Measurements from ENCODE around the gene CALD1.
"Not testable (repeated sequence)": the region's sequence is repeated elsewhere in the genome, so short reads cannot be mapped to it uniquely, and the experiment has no call there.

CALD1 gene

GRCh38 chr7:134962270-134962780 is 182.9 kb downstream of the CALD1 start:
- DNase-seq = no peak

- DNase-seq = no peak
Measured at GRCh38 chr7:134963036-134963435, 183.6 kb downstream of the CALD1 start.

- no peak for DNase-seq
Measured at GRCh38 chr7:134966691-134967090, 187.3 kb downstream of the CALD1 start.

GRCh38 chr7:134968110-134968509 is 188.7 kb downstream of the CALD1 start:
- DNase-seq = no peak

GRCh38 chr7:134981645-134982044 is 202.2 kb downstream of the CALD1 start:
- not testable (repeated sequence) for DNase-seq

GRCh38 chr7:134985894-134986362 is 206.5 kb downstream of the CALD1 start:
- no peak for DNase-seq

- peak; percentile 89 for DNase-seq
Measured at GRCh38 chr7:134986363-134987251, 207.2 kb downstream of the CALD1 start, which contains the start of gene AGBL3. AGBL3 (plus strand) TSS chr7:134986508; CDS start chr7:134987934, 1,426 bp downstream.

- DNase-seq = no peak
Measured at GRCh38 chr7:134988161-134988560, 208.7 kb downstream of the CALD1 start.

- DNase-seq = no peak
Measured at GRCh38 chr7:134991469-134992339, 212.3 kb downstream of the CALD1 start.

GRCh38 chr7:134992626-134993179 is 213.3 kb downstream of the CALD1 start:
- peak; percentile 54 for DNase-seq

- no peak for DNase-seq
Measured at GRCh38 chr7:134993877-134994456, 214.5 kb downstream of the CALD1 start.

GRCh38 chr7:134995239-134996096 is 216.0 kb downstream of the CALD1 start:
- peak; percentile 9 for DNase-seq

GRCh38 chr7:134996097-134996550 is 216.7 kb downstream of the CALD1 start:
- no peak for DNase-seq

GRCh38 chr7:134997214-134997885 is 217.9 kb downstream of the CALD1 start:
- DNase-seq = no peak

- no peak for DNase-seq
Measured at GRCh38 chr7:134999136-134999535, 219.7 kb downstream of the CALD1 start.

- peak; percentile 67 for DNase-seq
Measured at GRCh38 chr7:135001390-135002165, 222.1 kb downstream of the CALD1 start.

GRCh38 chr7:135012229-135012628 is 232.8 kb downstream of the CALD1 start:
- no peak for DNase-seq

Measured in MV-4-11 (cell line).